Stomach (tissue), 4 donors: ENCODE measurements around the gene ARHGEF18.

ENCODE experiments used
- POLR2A ChIP-seq, 4 donors: fragments of 450-650 bp; IDR thresholded peaks; one replicate each; pipeline ENCODE4 v1.6.1; 2016; ENCODE audit warnings: antibody characterized with exemption in 4 of 4, control low read depth in 2 of 4, mild to moderate bottlenecking in 1 of 4, moderate library complexity in 1 of 4
- TF ChIP-seq, protein P1 (sequence below), 7 experiments: fragments of 450-650 bp in 4 of 7; fragments of 200-600 bp in 3 of 7; sonication (generic) in 3 of 7; IDR thresholded peaks; one replicate each; pipeline ENCODE4 v1.5.1; 2016 to 2019; ENCODE audit warnings: antibody characterized with exemption in 7 of 7, control low read depth in 2 of 7, mild to moderate bottlenecking in 1 of 7

GRCh38 chr19:7393459-7393858 is 44.7 kb downstream of the ARHGEF18 start:
- TF ChIP-seq, protein P1, sequence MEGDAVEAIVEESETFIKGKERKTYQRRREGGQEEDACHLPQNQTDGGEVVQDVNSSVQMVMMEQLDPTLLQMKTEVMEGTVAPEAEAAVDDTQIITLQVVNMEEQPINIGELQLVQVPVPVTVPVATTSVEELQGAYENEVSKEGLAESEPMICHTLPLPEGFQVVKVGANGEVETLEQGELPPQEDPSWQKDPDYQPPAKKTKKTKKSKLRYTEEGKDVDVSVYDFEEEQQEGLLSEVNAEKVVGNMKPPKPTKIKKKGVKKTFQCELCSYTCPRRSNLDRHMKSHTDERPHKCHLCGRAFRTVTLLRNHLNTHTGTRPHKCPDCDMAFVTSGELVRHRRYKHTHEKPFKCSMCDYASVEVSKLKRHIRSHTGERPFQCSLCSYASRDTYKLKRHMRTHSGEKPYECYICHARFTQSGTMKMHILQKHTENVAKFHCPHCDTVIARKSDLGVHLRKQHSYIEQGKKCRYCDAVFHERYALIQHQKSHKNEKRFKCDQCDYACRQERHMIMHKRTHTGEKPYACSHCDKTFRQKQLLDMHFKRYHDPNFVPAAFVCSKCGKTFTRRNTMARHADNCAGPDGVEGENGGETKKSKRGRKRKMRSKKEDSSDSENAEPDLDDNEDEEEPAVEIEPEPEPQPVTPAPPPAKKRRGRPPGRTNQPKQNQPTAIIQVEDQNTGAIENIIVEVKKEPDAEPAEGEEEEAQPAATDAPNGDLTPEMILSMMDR (IDR thresholded peaks at IDR 0.05) = no peak
- no peak for TF ChIP-seq POLR2A (IDR thresholded peaks at IDR 0.05)
